CD14-positive monocyte (primary cell): Measurements from ENCODE around the gene PPP1CC. TPM values are rescaled to one million over a fixed set of nuclear protein-coding genes. Genes with fewer than 3 reads are reported as not detected.

Experiments
- DNase-seq, 3 donors: peaks; one replicate each; pipeline ENCODE4 v3.0.0-alpha.2; 2011 to 2022
- H2AFZ ChIP-seq: 2 replicates; pipeline ENCODE4 v1.6.0; 2012; ENCODE audit warnings: mild to moderate bottlenecking, low read depth, low read length, inconsistent platforms; ENCODE audit not compliant: insufficient read depth, poor library complexity, severe bottlenecking
- H3K27ac ChIP-seq, 2 donors: 1 replicate in 1 of 2; 2 replicates in 1 of 2; pipeline ENCODE4 v1.5.1; 2012 to 2013; ENCODE audit warnings: low read length in 2 of 2, control low read depth in 1 of 2, inconsistent platforms in 1 of 2, low read depth in 1 of 2, mild to moderate bottlenecking in 1 of 2
- H3K27me3 ChIP-seq, 2 donors: one replicate each; pipeline versions ENCODE4 v1.6.0 to v1.6.1; 2011 to 2013; ENCODE audit warnings: low read length in 2 of 2; ENCODE audit not compliant: control insufficient read depth in 2 of 2, insufficient read depth in 2 of 2
- H3K36me3 ChIP-seq, 2 donors: replicated peaks in 1 of 2; 1 replicate in 1 of 2; 2 replicates in 1 of 2; pipeline versions ENCODE4 v1.5.1 to v1.6.1; 2012 to 2013; ENCODE audit warnings: low read length in 2 of 2, control low read depth in 1 of 2, inconsistent platforms in 1 of 2, mild to moderate bottlenecking in 1 of 2; ENCODE audit not compliant: insufficient read depth in 2 of 2, control insufficient read depth in 1 of 2
- H3K4me1 ChIP-seq, 2 donors: 1 replicate in 1 of 2; 2 replicates in 1 of 2; pipeline versions ENCODE4 v1.5.1 to v1.6.1; 2012 to 2013; ENCODE audit warnings: low read length in 2 of 2, control low read depth in 1 of 2, inconsistent platforms in 1 of 2, mild to moderate bottlenecking in 1 of 2, moderate library complexity in 1 of 2; ENCODE audit not compliant: insufficient read depth in 2 of 2, control insufficient read depth in 1 of 2
- H3K4me2 ChIP-seq: replicated peaks from 2 replicates; pipeline ENCODE3; 2012; ENCODE audit warnings: low read length, moderate library complexity, mild to moderate bottlenecking; ENCODE audit not compliant: poor library complexity, severe bottlenecking; ENCODE audit errors: extremely low read depth
- H3K4me3 ChIP-seq, 3 experiments: fragments of 200-600 bp in 1 of 3; sonication (generic) in 1 of 3; replicated peaks in 1 of 3; 1 replicate in 2 of 3; 2 replicates in 1 of 3; pipeline ENCODE4 v1.5.1; 2011 to 2013; ENCODE audit warnings: low read length in 3 of 3, mild to moderate bottlenecking in 3 of 3, control low read depth in 2 of 3, low read depth in 2 of 3, inconsistent platforms in 1 of 3, moderate library complexity in 1 of 3
- H3K79me2 ChIP-seq: 2 replicates; pipeline ENCODE4 v1.6.0; 2012; ENCODE audit warnings: mild to moderate bottlenecking, control low read depth, inconsistent platforms, low read length, moderate library complexity; ENCODE audit not compliant: insufficient read depth
- H3K9ac ChIP-seq: 2 replicates; pipeline ENCODE4 v1.6.0; 2017; ENCODE audit warnings: low read length, mild to moderate bottlenecking; ENCODE audit not compliant: insufficient read depth, poor library complexity, severe bottlenecking
- H3K9me3 ChIP-seq, 2 donors: replicated peaks in 1 of 2; 1 replicate in 1 of 2; 2 replicates in 1 of 2; pipeline versions ENCODE4 v1.5.1 to v1.6.1; 2012 to 2013; ENCODE audit warnings: low read length in 2 of 2, control low read depth in 1 of 2; ENCODE audit not compliant: control insufficient read depth in 1 of 2, insufficient read depth in 1 of 2
- H4K20me1 ChIP-seq: 2 replicates; pipeline ENCODE4 v1.6.0; 2012; ENCODE audit warnings: mild to moderate bottlenecking, low read length, control low read depth, moderate library complexity; ENCODE audit not compliant: insufficient read depth
- H3K27ac Mint-ChIP-seq, 7 donors: one replicate each; pipeline ENCODE4 v1.8.0; 2020; ENCODE audit warnings: mild to moderate bottlenecking in 7 of 7, mixed read lengths in 7 of 7, moderate library complexity in 6 of 7, inconsistent platforms in 2 of 7
- H3K27me3 Mint-ChIP-seq, 3 donors: one replicate each; pipeline ENCODE4 v1.8.0; 2021 to 2022; ENCODE audit warnings: low read depth in 3 of 3, mild to moderate bottlenecking in 3 of 3, mixed read lengths in 3 of 3, moderate library complexity in 3 of 3, inconsistent platforms in 1 of 3
- H3K36me3 Mint-ChIP-seq, 2 donors: one replicate each; pipeline ENCODE4 v1.8.0; 2020; ENCODE audit warnings: mixed read lengths in 2 of 2, inconsistent platforms in 1 of 2, mild to moderate bottlenecking in 1 of 2
- H3K4me1 Mint-ChIP-seq: one replicate; pipeline ENCODE4 v1.8.0; 2020; ENCODE audit warnings: mild to moderate bottlenecking, mixed read lengths
- H3K4me3 Mint-ChIP-seq, 2 donors: one replicate each; pipeline ENCODE4 v1.8.0; 2020; ENCODE audit warnings: mild to moderate bottlenecking in 2 of 2, mixed read lengths in 2 of 2, moderate library complexity in 1 of 2
- H3K9me3 Mint-ChIP-seq, 7 donors: one replicate each; pipeline ENCODE4 v1.8.0; 2020 to 2022; ENCODE audit warnings: mixed read lengths in 7 of 7, mild to moderate bottlenecking in 6 of 7, moderate library complexity in 6 of 7, inconsistent platforms in 2 of 7
- CTCF ChIP-seq: fragments of 200-600 bp; IDR thresholded peaks from one replicate; pipeline ENCODE4 v1.8.0; 2022; ENCODE audit warnings: antibody characterized with exemption, mild to moderate bottlenecking
- WGBS: methylation state at CpG from one replicate; pipeline ENCODE4 v1.1.5; 2013; ENCODE audit warnings: missing lambda C conversion rate; ENCODE audit not compliant: insufficient coverage; 5-methylcytosine and 5-hydroxymethylcytosine counted together
- intact Hi-C, 2 donors: fragments of 100-400 bp; cut with micrococcal nuclease; formaldehyde crosslinking; loops; one replicate each; pipeline versions ENCODE4 v1.15.0 to v1.15.1; 2023
- polyA plus RNA-seq, 3 donors: library from polyadenylated mRNA; depleted of rRNA in 1 of 3; unstranded in 2 of 3; stranded (reverse) in 1 of 3; fragments of 300-500 nt in 2 of 3; fragments of >200 nt in 1 of 3; fragmentation: Illumina TruSeq in 2 of 3; gene quantifications; 1 replicate in 2 of 3; 2 replicates in 1 of 3; pipeline ENCODE4 v1.2.3, GENCODE V29; 2012 to 2021

The PPP1CC gene
- polyA plus RNA-seq, 3 donors, result 63.2 to 139 (median 128) TPM

GRCh38 chr12:110744601-110745264, 2.0 kb upstream of the PPP1CC start:
- H3K36me3 Mint-ChIP-seq, result no peaks in the 10 kb centered on the region
- H3K27ac ChIP-seq, result no peak overlapping the region
- H3K27me3 ChIP-seq, result no peaks in the 10 kb centered on the region
- no peak for TF ChIP-seq CTCF
- peaks cover 39% of the 10 kb centered on the region for H3K4me1 Mint-ChIP-seq
- H3K4me2 ChIP-seq, result no peak overlapping the region
- H3K9me3 ChIP-seq, result no peaks in the 10 kb centered on the region
- peaks cover 16 to 32% of the 10 kb centered on the region in 2 donors for H3K4me1 ChIP-seq
- H4K20me1 ChIP-seq, result peaks cover 22% of the 10 kb centered on the region
- no peak overlapping the region for H3K4me3 Mint-ChIP-seq
- peaks cover 28% of the 10 kb centered on the region for H3K79me2 ChIP-seq
- no peak overlapping the region for H3K9ac ChIP-seq
- intact Hi-C loops, result loop anchor here in 1 of 2 donors (5.0 kb wide), 1 partner anchor 52 kb away; no protein-coding TSS in a partner anchor
- no peak overlapping the region for H3K4me3 ChIP-seq
- H3K27me3 Mint-ChIP-seq, result peaks cover 0 to 5% (median 2%) of the 10 kb centered on the region in 3 donors
- H3K9me3 Mint-ChIP-seq, result peaks cover 0 to 4% (median 0%) of the 10 kb centered on the region in 7 donors
- H3K27ac Mint-ChIP-seq, result no peak overlapping the region
- WGBS, result 68% methylated on average over 3 of the region's 5 CpGs
- H2AFZ ChIP-seq, result no peak overlapping the region
- no peaks in the 10 kb centered on the region for H3K36me3 ChIP-seq
- no peak for DNase-seq

DNA sequence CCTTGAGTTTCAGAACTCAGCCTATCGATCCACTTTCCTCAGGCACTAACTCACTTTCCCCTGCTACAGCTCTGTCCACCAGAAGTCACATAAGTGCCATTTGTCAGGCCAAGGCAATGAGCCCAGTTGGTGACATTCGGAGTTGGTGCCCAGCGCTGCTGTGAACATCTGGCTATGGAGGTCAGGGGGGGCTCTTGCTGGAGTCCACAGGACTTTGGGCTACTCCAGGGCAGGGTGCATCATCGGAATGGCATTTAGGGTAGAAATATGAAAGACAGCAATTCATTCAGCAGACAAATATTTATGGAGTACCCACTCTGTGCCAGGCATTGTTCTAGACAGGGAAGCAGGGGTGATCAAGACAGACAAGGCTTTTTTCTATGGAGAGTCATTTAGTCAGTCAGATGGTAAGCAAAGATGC, 1.5 kb upstream of the PPP1CC start:
- no peak for TF ChIP-seq CTCF
- 97% methylated on average over 4 of the region's 4 CpGs for WGBS
- DNase-seq, result peak in 1 of 3 donors; percentile 8
- intact Hi-C loops, result loop anchor here in 1 of 2 donors (5.0 kb wide), 1 partner anchor 52 kb away; no protein-coding TSS in a partner anchor
- Mint-ChIP-seq H3K9me3 (peaks cover 0 to 4% (median 0%) of the 10 kb centered on the region in 7 donors), H3K4me1 (peaks cover 43% of the 10 kb centered on the region), H3K27ac (peak overlapping the region in 2 of 7 donors; percentile 26 to 28), H3K36me3 (no peaks in the 10 kb centered on the region), H3K4me3 (peak overlapping the region in 1 of 2 donors; percentile 99), H3K27me3 (peaks cover 0 to 5% (median 2%) of the 10 kb centered on the region in 3 donors)
- Histone ChIP-seq H3K27ac (no peak overlapping the region), H3K4me2 (no peak overlapping the region), H3K9ac (no peak overlapping the region), H3K27me3 (no peaks in the 10 kb centered on the region), H4K20me1 (peaks cover 28% of the 10 kb centered on the region), H3K36me3 (no peaks in the 10 kb centered on the region), H3K9me3 (no peaks in the 10 kb centered on the region), H3K4me3 (no peak overlapping the region), H3K79me2 (peaks cover 34% of the 10 kb centered on the region), H2AFZ (no peak overlapping the region), H3K4me1 (peaks cover 20 to 38% of the 10 kb centered on the region in 2 donors)
